GM23248 (cell line): ENCODE measurements around the gene PARVA. TPM values are rescaled to one million over a fixed set of nuclear protein-coding genes. Genes with fewer than 3 reads are reported as not detected.

Experiments used
- DNase-seq: peaks from one replicate; pipeline ENCODE4 v3.0.0-alpha.2; 2015
- H2AFZ ChIP-seq: fragments of 200-600 bp; sonication (generic); 2 replicates; pipeline ENCODE4 v1.6.1; 2016; ENCODE audit warnings: antibody characterized with exemption
- H3F3A ChIP-seq: fragments of 200-600 bp; sonication (generic); 2 replicates; pipeline ENCODE4 v1.6.1; 2016; ENCODE audit warnings: mild to moderate bottlenecking, antibody characterized with exemption, mixed run types; ENCODE audit not compliant: insufficient read depth
- H3K27ac ChIP-seq: fragments of 200-600 bp; sonication (generic); 2 replicates; pipeline ENCODE4 v1.5.1; 2016; ENCODE audit warnings: mild to moderate bottlenecking
- H3K27me3 ChIP-seq: fragments of 200-600 bp; sonication (generic); replicated peaks from 2 replicates; pipeline ENCODE4 v1.6.1; 2016; ENCODE audit warnings: mild to moderate bottlenecking; ENCODE audit not compliant: insufficient read depth
- H3K36me3 ChIP-seq: fragments of 200-600 bp; sonication (generic); 2 replicates; pipeline ENCODE4 v1.6.1; 2016; ENCODE audit warnings: low read depth, mild to moderate bottlenecking
- H3K4me1 ChIP-seq: fragments of 200-600 bp; sonication (generic); 2 replicates; pipeline ENCODE4 v1.6.1; 2016; ENCODE audit warnings: mild to moderate bottlenecking; ENCODE audit not compliant: insufficient read depth
- H3K4me2 ChIP-seq: fragments of 200-600 bp; sonication (generic); one replicate; pipeline ENCODE4 v1.6.1; 2016; ENCODE audit warnings: mild to moderate bottlenecking; ENCODE audit not compliant: unreplicated experiment
- H3K4me3 ChIP-seq: fragments of 200-600 bp; sonication (generic); 2 replicates; pipeline ENCODE4 v1.5.1; 2016; ENCODE audit warnings: mild to moderate bottlenecking
- H3K79me2 ChIP-seq: fragments of 200-600 bp; sonication (generic); 2 replicates; pipeline ENCODE4 v1.6.1; 2016; ENCODE audit warnings: mild to moderate bottlenecking; ENCODE audit not compliant: insufficient read depth
- H3K9ac ChIP-seq: fragments of 200-600 bp; sonication (generic); 2 replicates; pipeline ENCODE4 v1.6.1; 2016; ENCODE audit warnings: mild to moderate bottlenecking
- H3K9me2 ChIP-seq: fragments of 200-600 bp; sonication (generic); 2 replicates; pipeline ENCODE4 v1.6.1; 2016; ENCODE audit warnings: mixed run types, mild to moderate bottlenecking, moderate library complexity; ENCODE audit not compliant: insufficient read depth
- H3K9me3 ChIP-seq: fragments of 200-600 bp; sonication (generic); one replicate; pipeline ENCODE4 v1.6.1; 2017; ENCODE audit warnings: low read depth
- H4K20me1 ChIP-seq: fragments of 200-600 bp; sonication (generic); 2 replicates; pipeline ENCODE4 v1.6.0; 2016; ENCODE audit not compliant: insufficient read depth
- EZH2 ChIP-seq: fragments of 200-600 bp; sonication (generic); IDR thresholded peaks from 2 replicates; pipeline ENCODE4 v1.6.1; 2018; ENCODE audit warnings: antibody characterized with exemption, mild to moderate bottlenecking; ENCODE audit not compliant: insufficient read depth, poor library complexity, severe bottlenecking
- EZH2phosphoT487 ChIP-seq: fragments of 200-600 bp; sonication (generic); IDR thresholded peaks from 2 replicates; pipeline ENCODE4 v1.6.1; 2018; ENCODE audit warnings: antibody characterized with exemption, moderate library complexity, mild to moderate bottlenecking, low read depth; ENCODE audit not compliant: insufficient read depth
- WGBS, 2 experiments: methylation state at CpG; one replicate each; pipeline ENCODE4 v1.1.6; 2015 to 2017; ENCODE audit warnings: low lambda C conversion rate in 2 of 2, low coverage in 1 of 2; ENCODE audit errors: missing lambda C conversion rate in 2 of 2; 5-methylcytosine and 5-hydroxymethylcytosine counted together
- in situ Hi-C: fragments of 300-500 bp; cut with MboI; formaldehyde crosslinking; loops from 2 replicates; pipeline ENCODE4 v1.15.0; 2020
- polyA plus RNA-seq: library from polyadenylated mRNA; unstranded; fragments of >200 nt; fragmentation: Nextera tagmentation; extraction: Ambion mirVana; gene quantifications from 2 replicates; pipeline ENCODE4 v1.2.1, GENCODE V29; 2016
- total RNA-seq: library from RNA; depleted of rRNA; stranded (reverse); fragments of >200 nt; shearing (Covaris generic); gene quantifications from 2 replicates; pipeline ENCODE4 v1.2.3, GENCODE V29; 2014

PARVA gene
- total and polyA plus RNA-seq, 2 experiments from 2014 or later: 87.9 to 121 TPM

- no peaks in the 10 kb centered on the region for H4K20me1 ChIP-seq
- peaks cover 55% of the 10 kb centered on the region for H3K4me1 ChIP-seq
- in situ Hi-C loops: loop anchor here (10.0 kb wide), 1 partner anchor 265 kb away; the partner anchor contains the start of gene TEAD1
- peak overlapping the region; percentile 91 for H3K27ac ChIP-seq
- no peak for TF ChIP-seq EZH2phosphoT487
- no peak for TF ChIP-seq EZH2
- H3K4me3 ChIP-seq: 0 out of 2 replicates have a peak overlapping the region, but pooled peaks have one; percentile 27
- WGBS, 2 experiments: 8 to 13% methylated on average over 3 of the region's 3 CpGs
- no peak overlapping the region for H2AFZ ChIP-seq
- DNase-seq: peak; percentile 51
- H3K79me2 ChIP-seq: peaks cover 92% of the 10 kb centered on the region
- no peak overlapping the region for H3K9ac ChIP-seq
- H3K27me3 ChIP-seq: no peaks in the 10 kb centered on the region
- H3K9me3 ChIP-seq: no peaks in the 10 kb centered on the region
- no peaks in the 10 kb centered on the region for H3K9me2 ChIP-seq
- H3K4me2 ChIP-seq: peak overlapping the region; percentile 64
- H3K36me3 ChIP-seq: no peaks in the 10 kb centered on the region
- H3F3A ChIP-seq: peaks cover 54% of the 10 kb centered on the region
These were observed 32.2 kb downstream of the PARVA start for GRCh38 chr11:12409621-12410005.

- Histone ChIP-seq H3K9me2 (no peaks in the 10 kb centered on the region), H3K79me2 (peaks cover 92% of the 10 kb centered on the region), H3F3A (peaks cover 59% of the 10 kb centered on the region), H3K4me1 (peaks cover 61% of the 10 kb centered on the region), H3K4me2 (peak overlapping the region; percentile 64), H3K36me3 (no peaks in the 10 kb centered on the region), H3K9me3 (no peaks in the 10 kb centered on the region), H3K4me3 (peak overlapping the region; percentile 27), H2AFZ (0 out of 2 replicates have a peak overlapping the region, but pooled peaks have one; percentile 33), H3K27ac (peak overlapping the region; percentile 91), H3K9ac (peak overlapping the region; percentile 80), H4K20me1 (no peaks in the 10 kb centered on the region), H3K27me3 (no peaks in the 10 kb centered on the region)
- 14 to 17% methylated on average over 10 of the region's 10 CpGs for WGBS, 2 experiments
- DNase-seq: peak; percentile 66
- no peak for TF ChIP-seq EZH2
- no peak for TF ChIP-seq EZH2phosphoT487
- in situ Hi-C loops: loop anchor here (10.0 kb wide), 1 partner anchor 265 kb away; the partner anchor contains the start of gene TEAD1
These were observed 32.8 kb downstream of the PARVA start for GRCh38 chr11:12410006-12410728.

- no peak overlapping the region for H2AFZ ChIP-seq
- 54 to 56% methylated on average over 3 of the region's 3 CpGs for whole genome bisulfite sequencing, 2 experiments
- H3F3A ChIP-seq: peaks cover 59% of the 10 kb centered on the region
- no peaks in the 10 kb centered on the region for H4K20me1 ChIP-seq
- peak overlapping the region; percentile 80 for H3K9ac ChIP-seq
- H3K36me3 ChIP-seq: no peaks in the 10 kb centered on the region
- DNase-seq: no peak
- no peak overlapping the region for H3K4me3 ChIP-seq
- no peaks in the 10 kb centered on the region for H3K9me3 ChIP-seq
- H3K27me3 ChIP-seq: no peaks in the 10 kb centered on the region
- TF ChIP-seq EZH2phosphoT487: no peak
- TF ChIP-seq EZH2: no peak
- H3K4me2 ChIP-seq: peak overlapping the region; percentile 64
- H3K4me1 ChIP-seq: peaks cover 61% of the 10 kb centered on the region
- no peaks in the 10 kb centered on the region for H3K9me2 ChIP-seq
- peak overlapping the region; percentile 91 for H3K27ac ChIP-seq
- in situ Hi-C loops: loop anchor here (10.0 kb wide), 1 partner anchor 263 kb away; the partner anchor contains the start of gene TEAD1
- peaks cover 92% of the 10 kb centered on the region for H3K79me2 ChIP-seq
These were observed 34.0 kb downstream of the PARVA start for GRCh38 chr11:12411393-12411792.

DNA sequence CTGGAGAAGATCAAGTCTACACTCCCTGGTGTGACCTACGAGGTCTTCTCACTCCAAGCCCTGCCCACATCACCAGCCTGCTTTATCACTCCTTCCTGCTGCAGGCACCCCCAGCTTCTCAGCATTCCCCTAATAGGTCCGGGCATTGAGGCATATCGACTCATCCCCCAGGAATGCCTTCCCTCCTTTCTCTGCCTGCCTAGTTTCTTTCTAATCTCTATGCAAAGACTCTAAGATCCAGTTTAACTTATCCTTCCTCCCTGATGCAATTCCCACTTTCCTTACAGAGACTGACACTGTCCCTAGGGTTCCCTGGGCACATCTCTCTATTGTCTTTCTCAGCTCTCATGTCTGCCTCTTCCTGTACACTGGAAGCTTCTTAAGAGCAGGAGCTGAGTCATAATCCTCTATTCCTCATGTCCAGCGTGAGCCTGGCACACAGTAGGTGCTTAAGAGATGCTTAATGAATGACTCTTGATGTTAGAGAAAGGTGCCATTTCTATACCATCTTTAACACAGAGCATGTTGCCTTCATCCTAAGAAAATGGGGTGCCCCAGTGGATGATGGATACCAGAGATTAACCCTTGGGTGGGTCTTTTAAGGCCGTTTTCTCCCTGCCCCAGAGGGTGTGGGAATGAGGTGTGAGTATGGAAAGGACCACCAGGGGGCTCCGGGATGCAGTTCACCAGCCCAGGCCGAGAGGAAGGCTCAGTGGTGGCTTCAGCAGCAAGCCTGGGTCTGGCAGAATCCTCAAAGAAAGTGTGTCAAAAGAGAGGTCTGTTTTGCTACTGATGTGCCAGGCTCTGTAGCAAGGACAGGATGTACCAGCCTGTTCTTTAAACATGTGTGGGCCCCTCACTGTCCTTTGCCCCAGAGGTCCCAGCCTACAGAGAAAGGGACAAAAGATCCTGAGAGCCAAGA lies 34.7 kb downstream of the PARVA start:
- peak overlapping the region; percentile 91 for H3K27ac ChIP-seq
- peaks cover 92% of the 10 kb centered on the region for H3K79me2 ChIP-seq
- H3K9me2 ChIP-seq: no peaks in the 10 kb centered on the region
- no peaks in the 10 kb centered on the region for H3K36me3 ChIP-seq
- peak overlapping the region; percentile 64 for H3K4me2 ChIP-seq
- H3F3A ChIP-seq: peaks cover 59% of the 10 kb centered on the region
- peaks cover 61% of the 10 kb centered on the region for H3K4me1 ChIP-seq
- no peaks in the 10 kb centered on the region for H4K20me1 ChIP-seq
- DNase-seq: peak; percentile 94
- peak overlapping the region; percentile 14; the same call in 1 of the 2 replicates for H3K4me3 ChIP-seq
- in situ Hi-C loops: loop anchor here (10.0 kb wide), 1 partner anchor 263 kb away; the partner anchor contains the start of gene TEAD1
- peak overlapping the region; percentile 80 for H3K9ac ChIP-seq
- H3K9me3 ChIP-seq: no peaks in the 10 kb centered on the region
- TF ChIP-seq EZH2phosphoT487: no peak
- TF ChIP-seq EZH2: no peak
- H2AFZ ChIP-seq: no peak overlapping the region
- H3K27me3 ChIP-seq: no peaks in the 10 kb centered on the region
- WGBS, 2 experiments: 3 to 4% methylated on average over 7 of the region's 7 CpGs
